ENCODE measurements around the gene TUBGCP2. TPM values are rescaled to one million over a fixed set of nuclear protein-coding genes. Genes with fewer than 3 reads are reported as not detected.

The TUBGCP2 gene
- total and polyA plus RNA-seq, 2 experiments from 2014 or later = 52.3 to 70.2 TPM

DNA sequence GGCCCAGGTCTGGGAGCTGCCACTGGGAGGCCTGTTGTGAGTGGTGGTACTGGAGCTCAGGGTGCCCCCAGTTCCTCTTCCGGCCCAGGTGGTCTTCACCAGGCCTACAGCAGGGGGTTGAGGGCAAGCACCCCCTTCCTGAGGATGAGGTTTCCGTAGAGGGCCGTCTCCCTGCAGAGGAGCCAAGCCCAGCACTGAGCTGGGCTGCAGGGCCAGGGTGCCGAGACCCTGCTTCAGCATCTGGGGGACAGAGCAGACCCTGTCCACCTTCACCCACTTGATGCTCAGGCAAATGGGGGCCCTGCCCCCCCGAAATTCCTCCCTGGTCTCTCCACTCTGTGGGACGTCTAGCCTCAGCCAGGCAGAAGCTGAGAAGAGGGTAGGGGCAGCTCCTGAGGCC is 46.6 kb upstream of the TUBGCP2 start:
- Histone ChIP-seq H3K9me3 (ENCODE audit: low read depth) (no peaks in the 10 kb centered on the region), H3K4me3 (no peak overlapping the region), H3K27ac (no peak overlapping the region), H3K4me1 (ENCODE audit: low read depth) (peaks cover 5% of the 10 kb centered on the region), H3K36me3 (no peaks in the 10 kb centered on the region), H3K27me3 (no peaks in the 10 kb centered on the region)
- TF ChIP-seq, protein P1, sequence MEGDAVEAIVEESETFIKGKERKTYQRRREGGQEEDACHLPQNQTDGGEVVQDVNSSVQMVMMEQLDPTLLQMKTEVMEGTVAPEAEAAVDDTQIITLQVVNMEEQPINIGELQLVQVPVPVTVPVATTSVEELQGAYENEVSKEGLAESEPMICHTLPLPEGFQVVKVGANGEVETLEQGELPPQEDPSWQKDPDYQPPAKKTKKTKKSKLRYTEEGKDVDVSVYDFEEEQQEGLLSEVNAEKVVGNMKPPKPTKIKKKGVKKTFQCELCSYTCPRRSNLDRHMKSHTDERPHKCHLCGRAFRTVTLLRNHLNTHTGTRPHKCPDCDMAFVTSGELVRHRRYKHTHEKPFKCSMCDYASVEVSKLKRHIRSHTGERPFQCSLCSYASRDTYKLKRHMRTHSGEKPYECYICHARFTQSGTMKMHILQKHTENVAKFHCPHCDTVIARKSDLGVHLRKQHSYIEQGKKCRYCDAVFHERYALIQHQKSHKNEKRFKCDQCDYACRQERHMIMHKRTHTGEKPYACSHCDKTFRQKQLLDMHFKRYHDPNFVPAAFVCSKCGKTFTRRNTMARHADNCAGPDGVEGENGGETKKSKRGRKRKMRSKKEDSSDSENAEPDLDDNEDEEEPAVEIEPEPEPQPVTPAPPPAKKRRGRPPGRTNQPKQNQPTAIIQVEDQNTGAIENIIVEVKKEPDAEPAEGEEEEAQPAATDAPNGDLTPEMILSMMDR (IDR thresholded peaks at IDR 0.05; ENCODE audit: low read depth, low read length) = no peak
- DNase-seq (ENCODE audit: low read depth in 1 of 2, low spot score in 1 of 2) = no peak

DNA sequence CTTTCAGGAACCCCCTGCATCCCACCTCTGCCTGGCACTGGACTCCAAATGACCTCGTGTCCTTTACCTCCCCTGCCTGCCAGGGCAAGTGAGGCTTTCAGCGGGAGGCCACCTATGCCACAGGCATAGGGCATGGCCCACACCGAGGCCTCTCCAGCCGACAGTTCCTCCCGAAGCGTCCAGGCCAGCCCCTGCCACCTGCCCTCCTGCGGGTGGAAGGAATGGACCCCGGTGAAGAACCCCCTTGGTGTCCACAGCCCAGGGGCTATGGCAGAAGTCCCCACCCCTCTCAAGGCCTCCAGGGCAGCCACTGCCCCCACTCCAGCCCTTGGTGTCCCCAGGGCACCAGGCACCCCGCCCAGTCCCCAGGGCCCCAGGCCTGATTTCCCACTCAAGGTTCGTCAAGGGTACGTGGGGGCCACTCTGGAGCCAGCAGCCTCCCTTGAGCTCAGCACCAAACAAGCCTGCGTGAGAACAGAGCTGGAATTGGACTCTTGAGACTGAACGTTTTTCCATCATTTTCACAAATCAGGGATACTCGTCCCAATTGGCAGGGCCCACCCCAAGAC is 46.1 kb upstream of the TUBGCP2 start:
- Histone ChIP-seq H3K4me3 (no peak overlapping the region), H3K4me1 (ENCODE audit: low read depth) (peaks cover 4% of the 10 kb centered on the region), H3K27me3 (no peaks in the 10 kb centered on the region), H3K27ac (no peak overlapping the region), H3K36me3 (no peaks in the 10 kb centered on the region), H3K9me3 (ENCODE audit: low read depth) (no peaks in the 10 kb centered on the region)
- no peak for DNase-seq (ENCODE audit: low read depth in 1 of 2, low spot score in 1 of 2)
- TF ChIP-seq, protein P1 (IDR thresholded peaks at IDR 0.05; ENCODE audit: low read depth, low read length) = no peak

DNA sequence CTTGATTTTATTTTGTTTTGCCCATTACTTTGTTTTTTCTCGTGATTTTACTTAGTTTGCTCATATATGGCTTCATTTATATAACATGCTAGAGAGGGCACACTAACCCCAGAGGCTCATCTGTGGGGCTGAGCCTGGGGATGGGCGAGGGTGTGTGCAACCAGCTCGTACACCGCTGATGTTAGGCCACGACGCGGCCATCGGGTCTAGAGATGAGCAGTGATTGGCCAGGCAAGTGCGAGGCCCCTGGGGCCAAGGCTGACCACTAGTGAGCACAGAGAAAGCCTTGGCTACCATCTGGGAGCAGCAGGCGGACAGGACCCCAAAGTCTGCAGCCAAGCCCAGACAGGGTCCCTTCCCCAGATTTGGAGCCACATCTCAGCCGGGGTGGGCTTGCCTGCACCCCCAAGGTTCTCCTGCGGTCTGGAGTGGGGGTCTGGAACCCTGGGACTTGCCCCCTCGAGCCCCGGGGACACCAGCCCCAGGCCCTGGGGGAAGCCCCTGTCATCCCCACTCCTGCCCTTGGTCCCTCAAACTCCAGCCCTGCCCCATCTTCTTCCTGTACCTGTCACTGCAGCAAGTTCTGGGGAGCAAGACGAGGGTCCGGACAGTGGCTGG is 45.4 kb upstream of the TUBGCP2 start:
- Histone ChIP-seq H3K9me3 (ENCODE audit: low read depth) (no peaks in the 10 kb centered on the region), H3K36me3 (no peaks in the 10 kb centered on the region), H3K4me1 (ENCODE audit: low read depth) (no peaks in the 10 kb centered on the region), H3K27ac (no peak overlapping the region), H3K4me3 (no peak overlapping the region), H3K27me3 (no peaks in the 10 kb centered on the region)
- TF ChIP-seq, protein P1 (IDR thresholded peaks at IDR 0.05; ENCODE audit: low read depth, low read length) = no peak
- DNase-seq (ENCODE audit: low read depth in 1 of 2, low spot score in 1 of 2) = no peak

DNA sequence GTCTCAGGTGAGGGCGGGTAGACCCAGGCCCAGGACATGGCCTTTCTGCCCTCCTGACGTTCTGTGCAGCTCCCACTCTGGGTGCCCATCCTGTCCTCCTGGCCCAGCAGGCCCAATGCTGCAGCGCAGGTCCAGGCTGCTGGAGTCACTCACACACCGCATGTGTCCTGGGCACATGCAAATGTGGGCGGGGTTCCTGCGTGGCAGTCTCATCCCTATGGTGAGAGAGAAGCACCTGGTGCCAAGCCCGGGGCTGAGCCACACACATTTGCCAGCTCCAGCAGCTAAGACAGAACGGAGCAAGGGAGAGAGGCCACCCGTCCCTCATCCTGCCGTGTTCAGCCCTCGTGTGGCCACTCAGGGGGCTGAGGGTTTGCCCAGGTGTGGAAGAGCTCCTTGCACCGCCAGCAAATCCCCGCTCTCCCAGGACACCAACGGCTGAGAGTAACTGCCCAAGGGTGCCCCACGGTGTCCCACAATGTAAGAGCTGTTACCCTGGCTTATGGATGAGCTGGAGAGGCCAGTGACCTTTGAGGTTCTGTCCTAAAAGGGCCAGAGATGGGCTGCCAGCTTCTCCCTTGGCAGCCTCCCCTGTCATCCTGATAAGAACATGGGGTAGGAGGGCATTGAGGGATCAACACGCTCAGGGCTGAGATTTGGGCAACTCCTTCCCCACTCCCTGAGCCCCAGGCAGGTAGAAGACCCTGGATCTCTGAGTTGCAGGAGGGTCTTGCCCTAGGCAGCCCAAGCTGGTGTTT is 44.7 kb upstream of the TUBGCP2 start:
- DNase-seq (ENCODE audit: low read depth in 1 of 2, low spot score in 1 of 2) = no peak

DNA sequence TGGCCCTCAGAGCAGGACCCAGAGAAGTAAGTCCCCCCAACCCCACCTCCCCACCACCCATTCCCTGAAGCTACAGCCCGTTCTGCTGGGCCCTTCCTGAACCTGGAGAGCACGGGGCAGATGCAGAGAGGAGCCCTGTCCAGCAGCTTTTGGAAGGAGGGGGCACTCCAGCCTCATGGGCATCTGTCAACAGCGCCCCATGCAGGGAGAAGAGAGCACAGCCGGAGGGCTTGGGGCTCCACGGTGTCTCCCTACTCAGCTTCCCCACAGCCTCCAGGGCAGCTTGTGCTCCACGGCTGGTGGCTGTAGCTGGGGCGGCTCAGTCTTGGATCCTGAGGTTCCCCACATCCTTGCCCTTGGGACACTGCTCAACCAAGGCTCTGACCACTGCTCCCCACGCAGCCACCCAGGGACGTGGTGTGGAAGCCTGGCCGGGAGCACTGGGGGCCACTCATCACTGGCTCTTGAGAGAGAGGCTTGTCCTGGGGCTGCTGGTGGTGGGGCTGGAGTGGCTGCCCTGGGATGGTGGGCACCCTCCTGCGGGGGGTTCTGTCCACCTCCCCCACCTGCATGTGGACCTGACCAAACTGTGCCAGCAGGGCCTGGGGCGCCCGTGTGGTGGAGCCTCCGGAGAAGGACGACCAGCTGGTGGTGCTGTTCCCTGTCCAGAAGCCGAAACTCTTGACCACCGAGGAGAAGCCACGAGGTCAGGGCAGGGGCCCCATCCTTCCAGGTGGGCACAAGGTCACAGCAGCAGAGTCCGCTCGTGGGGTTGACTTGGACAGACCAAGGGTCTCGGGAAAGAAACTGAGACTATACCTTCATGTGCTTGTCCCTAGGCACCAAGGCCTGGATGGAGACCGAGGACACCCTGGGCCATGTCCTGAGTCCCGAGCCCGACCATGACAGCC is 43.0 kb upstream of the TUBGCP2 start:
- no peaks in the 10 kb centered on the region for H3K36me3 ChIP-seq
- no peaks in the 10 kb centered on the region for H3K4me1 ChIP-seq (ENCODE audit: low read depth)
- H3K9me3 ChIP-seq (ENCODE audit: low read depth) = no peaks in the 10 kb centered on the region
- no peak overlapping the region for H3K27ac ChIP-seq
- no peaks in the 10 kb centered on the region for H3K27me3 ChIP-seq
- no peak for DNase-seq (ENCODE audit: low read depth in 1 of 2, low spot score in 1 of 2)
- no peak overlapping the region for H3K4me3 ChIP-seq
- TF ChIP-seq, protein P1 (IDR thresholded peaks at IDR 0.05; ENCODE audit: low read depth, low read length) = no peak

More for the DNA sequence above, 44.7 kb upstream of the TUBGCP2 start:
- Histone ChIP-seq H3K4me3 (no peak overlapping the region), H3K4me1 (ENCODE audit: low read depth) (no peaks in the 10 kb centered on the region), H3K27me3 (no peaks in the 10 kb centered on the region), H3K9me3 (ENCODE audit: low read depth) (no peaks in the 10 kb centered on the region), H3K27ac (no peak overlapping the region), H3K36me3 (no peaks in the 10 kb centered on the region)
- TF ChIP-seq, protein P1 (IDR thresholded peaks at IDR 0.05; ENCODE audit: low read depth, low read length) = no peak

Measured in cardiac muscle cell (in vitro differentiated cells and primary cell).